Rectal smooth muscle tissue (tissue), 1 donor: ENCODE results near the gene TMEM221.

Source experiments
- H3K27ac ChIP-seq: one replicate; pipeline ENCODE4 v1.7.0; 2013; ENCODE audit warnings: low read depth, low read length, inconsistent platforms
- H3K27me3 ChIP-seq: one replicate; pipeline ENCODE4 v1.7.0; 2013; ENCODE audit warnings: low read length; ENCODE audit not compliant: control insufficient read depth, insufficient read depth
- H3K36me3 ChIP-seq: one replicate; pipeline ENCODE4 v1.7.0; 2013; ENCODE audit warnings: low read length; ENCODE audit not compliant: control insufficient read depth, insufficient read depth
- H3K4me1 ChIP-seq: one replicate; pipeline ENCODE4 v1.7.0; 2013; ENCODE audit warnings: low read length; ENCODE audit not compliant: control insufficient read depth, insufficient read depth
- H3K4me3 ChIP-seq: one replicate; pipeline ENCODE4 v1.7.0; 2013; ENCODE audit warnings: low read length
- H3K9ac ChIP-seq: one replicate; pipeline ENCODE4 v1.7.0; 2013; ENCODE audit warnings: low read length

Gene TMEM221

DNA sequence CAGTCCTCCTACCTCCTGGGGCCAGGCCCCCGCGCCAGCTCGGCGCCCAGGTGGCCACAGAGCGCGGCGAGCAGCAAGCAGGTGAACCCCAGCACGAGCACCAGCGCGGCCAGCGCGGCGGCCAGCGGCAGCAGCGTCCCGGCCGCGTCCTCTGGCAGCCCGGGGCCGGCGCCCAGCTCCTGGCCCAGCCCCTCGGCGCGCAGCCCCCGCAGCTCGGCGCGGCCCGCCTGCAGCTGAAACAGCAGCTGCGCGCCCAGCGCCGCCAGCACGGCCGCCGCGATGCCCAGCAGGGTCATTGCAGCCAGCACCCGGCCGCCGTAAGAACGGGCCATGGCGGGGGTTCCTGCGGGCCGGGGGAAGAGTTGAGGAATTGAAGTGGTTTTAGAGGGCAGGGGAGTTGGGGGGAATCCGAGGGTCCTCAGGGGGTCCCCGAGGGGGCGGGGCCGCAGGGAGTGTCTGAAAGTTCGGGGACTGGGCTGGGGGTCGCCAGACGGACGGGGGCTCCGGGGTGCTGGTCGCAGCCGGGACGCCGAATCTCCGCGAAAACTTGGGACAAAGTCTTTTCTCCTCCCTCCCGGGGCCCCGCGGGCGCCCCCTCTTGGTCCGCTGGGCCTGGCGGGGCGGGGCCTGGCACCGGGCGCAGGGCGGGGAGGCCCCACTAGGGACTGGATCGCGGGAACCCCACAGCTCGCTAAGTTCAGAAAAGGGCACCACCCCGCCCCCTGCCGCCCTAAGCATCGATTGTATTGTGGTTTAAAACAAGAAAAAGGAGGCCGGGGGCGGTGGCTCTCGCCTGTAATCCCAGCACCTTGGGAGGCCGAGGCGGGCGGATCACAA is at the start of gene TMEM221:
Gene TMEM221 (minus strand): TSS at position 538 of the 837 bp plus-strand sequence. CDS start 206 bp downstream, at position 332.
- H3K4me3 ChIP-seq, result peak within 1 kb of the TSS; percentile 51
- no peaks in the 10 kb centered on the region for H3K4me1 ChIP-seq
- no peaks in the 10 kb centered on the region for H3K36me3 ChIP-seq
- H3K27me3 ChIP-seq, result peaks cover 2% of the 10 kb centered on the region
- no peak within 1 kb of the TSS for H3K9ac ChIP-seq
- no peak within 1 kb of the TSS for H3K27ac ChIP-seq

DNA sequence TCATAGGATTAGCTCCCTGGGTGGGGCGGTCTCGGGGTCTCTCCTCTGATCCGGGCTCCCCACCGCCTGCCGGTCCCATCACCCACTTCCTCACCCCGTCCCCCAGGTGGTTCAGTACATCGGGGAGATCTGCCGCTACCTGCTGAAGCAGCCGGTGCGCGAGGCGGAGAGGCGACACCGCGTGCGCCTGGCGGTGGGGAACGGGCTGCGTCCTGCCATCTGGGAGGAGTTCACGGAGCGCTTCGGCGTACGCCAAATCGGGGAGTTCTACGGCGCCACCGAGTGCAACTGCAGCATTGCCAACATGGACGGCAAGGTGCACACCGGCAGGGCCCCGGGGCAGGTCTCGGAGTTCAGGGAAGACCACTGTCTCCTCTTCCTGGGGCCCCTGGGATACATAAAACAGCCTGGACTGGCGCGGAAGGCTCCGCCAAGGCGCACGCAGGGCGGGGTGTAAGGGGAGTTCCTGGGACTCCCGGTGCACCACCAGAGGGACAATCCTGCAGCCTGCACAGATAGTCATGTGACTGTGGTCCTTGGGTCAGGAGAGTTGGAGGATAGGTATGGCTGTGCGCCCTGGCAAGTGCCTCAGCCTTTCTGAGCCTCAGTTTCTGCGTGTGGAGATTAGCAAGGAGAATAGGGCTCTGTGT is 48.8 kb upstream of the TMEM221 start:
- Histone ChIP-seq H3K9ac (no peak overlapping the region), H3K4me3 (no peak overlapping the region), H3K4me1 (no peaks in the 10 kb centered on the region), H3K27ac (no peak overlapping the region), H3K36me3 (no peaks in the 10 kb centered on the region), H3K27me3 (no peaks in the 10 kb centered on the region)

DNA sequence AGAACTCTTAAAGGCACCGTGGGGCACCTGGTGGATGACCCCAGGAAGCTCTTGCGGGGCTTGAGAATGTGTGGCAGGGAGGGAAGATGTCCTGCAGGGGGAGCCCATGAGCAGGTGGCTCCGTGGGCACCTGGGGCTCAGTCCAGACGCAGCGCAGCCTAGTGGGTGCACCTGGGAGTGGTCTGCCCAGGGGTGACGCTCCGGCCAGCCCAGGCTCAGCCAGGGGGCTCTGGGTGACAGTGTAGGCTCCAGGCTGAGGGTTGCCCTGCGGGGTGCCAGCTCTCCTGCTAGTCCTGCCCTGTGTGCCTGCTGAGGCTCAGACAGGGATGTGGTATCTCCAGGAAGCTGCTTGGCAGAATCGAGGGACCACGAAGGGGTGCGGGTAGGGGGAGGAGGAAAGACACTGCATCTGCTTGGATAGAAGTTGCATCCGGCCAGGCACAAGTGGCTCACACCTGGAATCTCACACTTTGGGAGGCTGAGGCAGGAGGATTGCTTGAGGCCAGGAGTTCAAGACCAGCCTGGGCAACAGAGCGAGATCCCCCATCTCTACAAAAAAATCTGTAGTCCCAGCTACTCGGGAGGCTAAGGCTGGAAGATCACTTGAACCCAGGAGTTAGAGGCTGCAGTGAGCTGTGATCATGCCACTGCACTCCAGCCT is 48.0 kb upstream of the TMEM221 start:
- Histone ChIP-seq H3K36me3 (no peaks in the 10 kb centered on the region), H3K4me1 (no peaks in the 10 kb centered on the region), H3K9ac (no peak overlapping the region), H3K4me3 (no peak overlapping the region), H3K27me3 (no peaks in the 10 kb centered on the region), H3K27ac (no peak overlapping the region)

DNA sequence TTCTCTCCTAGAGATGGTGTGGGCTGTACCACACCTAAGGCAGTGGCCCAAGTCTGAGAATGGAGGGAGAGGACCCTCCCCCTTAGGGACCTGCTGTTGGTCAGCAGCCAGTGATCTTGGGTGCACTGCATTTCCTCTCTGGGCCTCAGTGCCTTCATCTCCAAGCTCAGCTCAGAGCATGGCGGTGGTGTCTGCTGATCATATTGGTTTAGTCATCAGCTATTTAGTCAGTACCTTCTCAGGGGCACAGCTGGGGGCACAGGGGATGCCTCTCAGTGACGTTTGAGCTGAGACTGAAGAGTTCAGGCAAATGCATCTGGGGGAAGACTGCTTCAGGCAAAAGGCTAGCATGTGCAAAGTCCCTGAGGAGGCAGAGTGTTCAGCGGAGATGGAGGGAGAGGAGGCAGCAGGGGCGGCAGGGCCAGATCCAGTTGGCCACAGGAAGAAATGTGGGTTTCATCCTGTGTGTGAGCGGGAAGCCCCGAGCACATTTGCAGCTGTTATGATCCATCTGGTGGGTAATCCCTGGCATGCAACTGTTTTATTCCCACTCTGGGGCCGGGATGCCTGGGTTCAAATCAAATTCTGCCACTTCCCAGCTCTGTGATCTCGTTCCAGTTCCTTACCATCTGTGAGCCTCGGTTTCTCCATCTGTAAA is 47.3 kb upstream of the TMEM221 start:
- Histone ChIP-seq H3K4me1 (no peaks in the 10 kb centered on the region), H3K9ac (no peak overlapping the region), H3K4me3 (no peak overlapping the region), H3K36me3 (no peaks in the 10 kb centered on the region), H3K27ac (no peak overlapping the region), H3K27me3 (no peaks in the 10 kb centered on the region)

DNA sequence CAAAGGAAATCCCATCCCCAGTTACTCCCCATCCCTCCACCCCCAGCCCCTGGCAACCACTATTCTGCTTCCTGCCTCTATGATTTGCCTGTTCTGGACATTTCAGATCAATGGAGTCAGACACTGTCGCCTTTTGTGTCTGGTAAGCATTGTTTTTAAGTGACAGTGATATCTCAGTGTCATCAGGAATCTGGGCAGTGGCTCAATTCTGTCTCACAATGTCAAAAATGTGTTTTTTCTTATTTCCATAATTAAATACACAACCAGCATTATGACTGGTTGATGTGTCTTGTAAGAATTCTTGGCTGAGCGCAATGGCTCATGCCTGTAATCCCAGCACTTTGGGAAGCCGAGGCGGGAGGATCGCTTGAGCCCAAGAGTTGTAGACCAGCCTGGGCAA is 42.8 kb upstream of the TMEM221 start:
- H3K4me1 ChIP-seq, result no peaks in the 10 kb centered on the region
- H3K36me3 ChIP-seq, result no peaks in the 10 kb centered on the region

DNA sequence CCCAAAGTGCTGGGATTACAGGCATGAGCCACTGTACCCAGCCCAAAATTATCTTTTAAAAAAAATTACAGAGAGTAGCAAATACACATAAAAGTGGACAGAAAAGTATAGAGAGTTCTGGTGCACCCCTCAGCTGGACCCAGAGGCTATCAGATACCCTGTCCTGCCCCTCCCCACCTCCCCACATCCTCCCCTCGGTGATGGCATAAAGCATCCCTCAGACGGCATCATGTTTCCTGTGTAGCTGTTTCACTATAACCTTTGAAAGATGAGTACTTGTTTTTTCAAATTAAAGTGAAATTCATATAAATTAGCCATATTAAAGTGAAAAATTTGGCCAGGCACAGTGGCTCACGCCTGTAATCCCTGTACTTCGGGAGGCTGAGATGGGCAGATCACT is 41.9 kb upstream of the TMEM221 start:
- Histone ChIP-seq H3K27me3 (no peaks in the 10 kb centered on the region), H3K9ac (no peak overlapping the region), H3K27ac (no peak overlapping the region), H3K36me3 (no peaks in the 10 kb centered on the region), H3K4me3 (no peak overlapping the region), H3K4me1 (no peaks in the 10 kb centered on the region)

More for the DNA sequence above, 42.8 kb upstream of the TMEM221 start:
- H3K9ac ChIP-seq, result no peak overlapping the region
- no peaks in the 10 kb centered on the region for H3K27me3 ChIP-seq
- H3K27ac ChIP-seq, result no peak overlapping the region
- no peak overlapping the region for H3K4me3 ChIP-seq

DNA sequence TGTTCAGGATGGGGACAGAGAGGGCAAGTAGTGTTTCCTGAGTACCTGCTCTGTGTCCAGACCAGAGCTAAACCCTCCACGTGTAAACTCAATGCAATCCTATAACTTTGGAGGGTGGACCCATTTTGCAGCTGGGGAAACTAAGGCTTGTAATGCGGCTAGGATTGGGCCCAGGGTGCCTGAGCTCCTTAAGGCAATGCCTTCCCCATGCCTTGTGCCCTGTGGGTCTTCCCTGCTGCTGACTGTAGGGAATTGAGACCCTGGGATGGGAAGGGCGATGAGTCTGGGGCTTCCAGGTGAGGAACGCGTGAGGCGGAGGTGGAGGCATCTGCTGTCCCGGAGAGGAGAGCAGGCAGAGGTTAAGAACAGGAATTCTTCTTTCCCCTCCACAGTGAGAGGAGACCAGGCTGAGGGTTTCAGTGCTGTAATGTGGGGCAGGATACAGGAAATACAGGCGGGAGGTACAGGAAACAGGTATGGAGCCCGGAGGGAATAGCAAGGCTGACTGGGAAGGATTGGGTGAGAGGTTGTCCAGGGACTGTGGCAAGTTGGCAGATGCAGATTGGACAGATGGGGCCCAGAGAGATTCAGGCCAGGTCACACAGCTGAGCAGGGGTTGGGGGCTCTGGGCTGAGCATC is 41.0 kb upstream of the TMEM221 start:
- Histone ChIP-seq H3K4me1 (no peaks in the 10 kb centered on the region), H3K27me3 (no peaks in the 10 kb centered on the region), H3K9ac (no peak overlapping the region), H3K4me3 (no peak overlapping the region), H3K36me3 (no peaks in the 10 kb centered on the region), H3K27ac (no peak overlapping the region)

DNA sequence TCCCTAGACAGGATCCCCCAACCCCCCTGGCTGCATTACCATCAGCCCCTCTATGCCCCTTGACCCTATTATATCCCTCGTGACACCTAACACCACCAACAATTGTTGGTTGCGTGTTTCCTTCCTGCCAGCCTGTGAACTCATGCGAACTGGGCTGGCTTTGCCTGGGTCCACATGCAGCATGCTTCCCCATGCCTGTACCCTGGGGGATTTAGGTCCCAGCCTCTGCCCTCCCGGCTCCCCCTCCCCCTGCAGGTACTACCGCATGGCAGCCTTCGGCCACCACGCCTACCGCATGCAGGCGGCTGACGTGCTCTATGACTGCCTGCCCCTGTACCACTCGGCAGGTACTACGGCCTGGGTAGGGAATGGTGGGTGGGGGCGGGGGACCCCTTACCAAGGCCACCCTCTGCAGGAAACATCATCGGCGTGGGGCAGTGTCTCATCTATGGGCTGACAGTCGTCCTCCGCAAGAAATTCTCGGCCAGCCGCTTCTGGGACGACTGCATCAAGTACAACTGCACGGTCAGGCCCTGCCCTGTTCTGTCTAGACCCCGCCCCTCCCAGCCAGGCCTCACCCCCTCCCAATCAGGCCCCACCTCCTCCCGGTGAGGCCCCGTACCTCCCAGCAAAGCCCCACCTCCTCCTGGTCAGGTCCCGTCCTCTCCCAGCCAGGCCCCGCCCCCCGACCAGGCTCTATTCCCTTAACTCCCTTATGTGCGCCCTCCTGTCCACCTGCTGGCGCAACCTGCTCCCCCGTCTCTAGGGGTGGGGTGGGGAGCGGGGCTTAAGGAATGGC is 40.3 kb upstream of the TMEM221 start:
- H3K9ac ChIP-seq, result no peak overlapping the region
- H3K27ac ChIP-seq, result no peak overlapping the region
- H3K27me3 ChIP-seq, result no peaks in the 10 kb centered on the region
- no peaks in the 10 kb centered on the region for H3K4me1 ChIP-seq
- H3K4me3 ChIP-seq, result peak overlapping the region; percentile 34
- H3K36me3 ChIP-seq, result no peaks in the 10 kb centered on the region

DNA sequence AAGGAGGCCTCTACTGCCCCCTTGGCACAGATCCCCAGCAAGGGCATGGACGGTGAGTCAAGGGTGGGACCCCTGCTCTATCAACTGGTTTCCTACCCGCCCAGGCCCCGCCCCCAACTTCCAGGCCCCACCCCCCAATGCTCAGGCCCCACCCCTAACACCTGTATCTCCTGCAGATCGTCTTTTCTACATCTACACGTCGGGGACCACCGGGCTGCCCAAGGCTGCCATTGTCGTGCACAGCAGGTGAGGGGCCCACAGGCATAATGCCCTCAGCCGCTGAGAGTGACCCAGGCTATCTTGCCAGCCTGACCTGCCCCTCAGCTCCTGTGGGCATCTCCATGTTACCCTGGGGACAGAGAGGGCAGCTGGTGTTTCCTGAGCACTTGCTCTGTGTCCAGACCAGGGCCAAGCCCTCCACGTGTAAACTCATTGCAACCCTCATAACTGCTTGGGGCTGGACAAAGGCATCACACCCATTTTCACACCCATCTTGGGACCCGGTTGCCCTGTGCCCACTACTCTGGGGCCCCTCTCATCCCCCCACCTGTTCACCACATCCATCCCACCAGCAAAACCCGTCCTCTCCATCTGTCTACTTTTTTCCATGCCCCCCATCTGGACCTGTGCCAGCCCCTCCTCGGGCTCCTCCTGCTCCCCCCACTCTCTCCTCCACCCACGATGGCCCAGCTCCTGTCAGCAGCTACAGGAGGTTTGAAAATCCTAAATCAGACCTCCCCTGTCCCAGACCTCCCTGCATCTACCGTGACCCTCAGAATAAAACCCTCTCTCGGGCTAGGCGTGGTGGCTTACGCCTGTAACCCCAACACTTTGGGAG is 39.0 kb upstream of the TMEM221 start:
- H3K9ac ChIP-seq, result no peak overlapping the region
- H3K36me3 ChIP-seq, result no peaks in the 10 kb centered on the region
- H3K27me3 ChIP-seq, result no peaks in the 10 kb centered on the region
- H3K27ac ChIP-seq, result no peak overlapping the region
- no peak overlapping the region for H3K4me3 ChIP-seq
- no peaks in the 10 kb centered on the region for H3K4me1 ChIP-seq

DNA sequence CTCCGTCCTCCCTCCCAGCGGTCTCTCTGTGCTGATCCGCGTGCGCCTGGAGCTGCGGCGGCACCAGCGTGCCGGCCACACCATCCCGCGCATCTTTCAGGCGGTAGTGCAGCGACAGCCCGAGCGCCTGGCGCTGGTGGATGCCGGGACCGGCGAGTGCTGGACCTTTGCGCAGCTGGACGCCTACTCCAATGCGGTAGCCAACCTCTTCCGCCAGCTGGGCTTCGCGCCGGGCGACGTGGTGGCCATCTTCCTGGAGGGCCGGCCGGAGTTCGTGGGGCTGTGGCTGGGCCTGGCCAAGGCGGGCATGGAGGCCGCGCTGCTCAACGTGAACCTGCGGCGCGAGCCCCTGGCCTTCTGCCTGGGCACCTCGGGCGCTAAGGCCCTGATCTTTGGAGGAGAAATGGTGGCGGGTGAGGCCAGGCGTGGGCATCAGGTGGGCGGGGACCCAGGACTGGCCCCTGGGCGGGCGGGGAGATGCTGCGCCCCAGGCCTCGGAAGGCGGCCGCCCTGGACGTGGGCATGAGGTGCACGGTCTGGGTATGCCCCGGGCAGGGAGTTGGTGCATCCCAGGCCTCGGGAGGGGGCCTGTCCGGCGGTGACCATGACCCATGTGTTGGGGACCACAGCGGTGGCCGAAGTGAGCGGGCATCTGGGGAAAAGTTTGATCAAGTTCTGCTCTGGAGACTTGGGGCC is 38.2 kb upstream of the TMEM221 start:
- H3K27ac ChIP-seq, result no peak overlapping the region
- H3K27me3 ChIP-seq, result no peaks in the 10 kb centered on the region
- H3K4me1 ChIP-seq, result no peaks in the 10 kb centered on the region
- no peaks in the 10 kb centered on the region for H3K36me3 ChIP-seq
- H3K4me3 ChIP-seq, result no peak overlapping the region
- H3K9ac ChIP-seq, result no peak overlapping the region
